Smooth muscle cell (in vitro differentiated cells): ENCODE results near the gene GET4. TPM values are rescaled to one million over a fixed set of nuclear protein-coding genes. Genes with fewer than 3 reads are reported as not detected.

ENCODE experiments used
- DNase-seq: peaks from one replicate; lab custom pipeline; 2025; ENCODE audit not compliant: unreplicated experiment; lab: John Stamatoyannopoulos, UW
- H2AFZ ChIP-seq: fragments of 200-600 bp; sonication (generic); 2 replicates; pipeline ENCODE4 v1.6.0; 2016; ENCODE audit warnings: antibody characterized with exemption, low read depth, mild to moderate bottlenecking
- H3F3A ChIP-seq: fragments of 200-600 bp; sonication (generic); 2 replicates; pipeline ENCODE4 v1.6.0; 2017; ENCODE audit warnings: antibody characterized with exemption, low read depth
- H3K27ac ChIP-seq: fragments of 200-600 bp; sonication (generic); 2 replicates; pipeline ENCODE4 v1.5.1; 2016; ENCODE audit warnings: low read depth, mild to moderate bottlenecking
- H3K27me3 ChIP-seq: fragments of 200-600 bp; sonication (generic); 2 replicates; pipeline ENCODE4 v1.6.1; 2016; ENCODE audit warnings: low read depth, mild to moderate bottlenecking
- H3K36me3 ChIP-seq: fragments of 200-600 bp; sonication (generic); 2 replicates; pipeline ENCODE4 v1.5.1; 2016; ENCODE audit warnings: low read depth
- H3K4me1 ChIP-seq: fragments of 200-600 bp; sonication (generic); 2 replicates; pipeline ENCODE4 v1.5.1; 2016; ENCODE audit warnings: low read depth
- H3K4me2 ChIP-seq: fragments of 200-600 bp; sonication (generic); 2 replicates; pipeline ENCODE4 v1.6.0; 2016; ENCODE audit warnings: mild to moderate bottlenecking
- H3K4me3 ChIP-seq: fragments of 200-600 bp; sonication (generic); 2 replicates; pipeline ENCODE4 v1.5.1; 2016; ENCODE audit warnings: mild to moderate bottlenecking
- H3K79me2 ChIP-seq: fragments of 200-600 bp; sonication (generic); 2 replicates; pipeline ENCODE4 v1.6.0; 2016; ENCODE audit warnings: low read depth, mild to moderate bottlenecking
- H3K9ac ChIP-seq: fragments of 200-600 bp; sonication (generic); 2 replicates; pipeline ENCODE4 v1.6.0; 2016; ENCODE audit warnings: low read depth
- H3K9me3 ChIP-seq: fragments of 200-600 bp; sonication (generic); replicated peaks from 2 replicates; pipeline ENCODE4 v1.5.1; 2016; ENCODE audit warnings: low read depth
- H4K20me1 ChIP-seq: fragments of 200-600 bp; sonication (generic); 2 replicates; pipeline ENCODE4 v1.6.0; 2016; ENCODE audit warnings: low read depth
- WGBS: methylation state at CpG from one replicate; pipeline ENCODE4 v1.1.7; 2016; ENCODE audit warnings: low lambda C conversion rate; 5-methylcytosine and 5-hydroxymethylcytosine counted together
- polyA plus RNA-seq: library from polyadenylated mRNA; unstranded; fragments of >200 nt; fragmentation: Nextera tagmentation; extraction: Ambion mirVana; gene quantifications from 2 replicates; pipeline ENCODE4 v1.2.1, GENCODE V29; 2016
- total RNA-seq: library from RNA; depleted of rRNA; stranded (reverse); fragments of >200 nt; gene quantifications from 2 replicates; pipeline ENCODE4 v1.2.3, GENCODE V29; 2014
- TF ChIP-seq, protein P1 (sequence below): fragments of 200-600 bp; sonication (generic); IDR thresholded peaks from 2 replicates; pipeline ENCODE4 v1.5.1; 2017; ENCODE audit warnings: borderline replicate concordance, mild to moderate bottlenecking, antibody characterized with exemption; ENCODE audit not compliant: insufficient read depth, poor library complexity, severe bottlenecking

GET4 gene
- 17.0 and 26.3 TPM in 2 replicates for total RNA-seq
- 39.9 and 52.3 TPM in 2 replicates for polyA plus RNA-seq

GRCh38 chr7:876077-876971 lies at the start of gene GET4:
Gene GET4 (plus strand): TSS chr7:876554. CDS start chr7:876646, 92 bp downstream.
- H3K4me2 ChIP-seq: peak within 1 kb of the TSS; percentile 87
- H4K20me1 ChIP-seq: peaks cover 35% of the 10 kb centered on the region
- H3K27me3 ChIP-seq: no peaks in the 10 kb centered on the region
- H3K27ac ChIP-seq: peak within 1 kb of the TSS; percentile 78
- H3F3A ChIP-seq: peaks cover 33% of the 10 kb centered on the region
- H3K79me2 ChIP-seq: peaks cover 40% of the 10 kb centered on the region
- H3K4me3 ChIP-seq: peak within 1 kb of the TSS; percentile 84
- H3K36me3 ChIP-seq: no peaks in the 10 kb centered on the region
- peak; percentile 81 for DNase-seq
- peaks cover 7% of the 10 kb centered on the region for H3K4me1 ChIP-seq
- TF ChIP-seq, protein P1, sequence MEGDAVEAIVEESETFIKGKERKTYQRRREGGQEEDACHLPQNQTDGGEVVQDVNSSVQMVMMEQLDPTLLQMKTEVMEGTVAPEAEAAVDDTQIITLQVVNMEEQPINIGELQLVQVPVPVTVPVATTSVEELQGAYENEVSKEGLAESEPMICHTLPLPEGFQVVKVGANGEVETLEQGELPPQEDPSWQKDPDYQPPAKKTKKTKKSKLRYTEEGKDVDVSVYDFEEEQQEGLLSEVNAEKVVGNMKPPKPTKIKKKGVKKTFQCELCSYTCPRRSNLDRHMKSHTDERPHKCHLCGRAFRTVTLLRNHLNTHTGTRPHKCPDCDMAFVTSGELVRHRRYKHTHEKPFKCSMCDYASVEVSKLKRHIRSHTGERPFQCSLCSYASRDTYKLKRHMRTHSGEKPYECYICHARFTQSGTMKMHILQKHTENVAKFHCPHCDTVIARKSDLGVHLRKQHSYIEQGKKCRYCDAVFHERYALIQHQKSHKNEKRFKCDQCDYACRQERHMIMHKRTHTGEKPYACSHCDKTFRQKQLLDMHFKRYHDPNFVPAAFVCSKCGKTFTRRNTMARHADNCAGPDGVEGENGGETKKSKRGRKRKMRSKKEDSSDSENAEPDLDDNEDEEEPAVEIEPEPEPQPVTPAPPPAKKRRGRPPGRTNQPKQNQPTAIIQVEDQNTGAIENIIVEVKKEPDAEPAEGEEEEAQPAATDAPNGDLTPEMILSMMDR: no peak
- H2AFZ ChIP-seq: no peak within 1 kb of the TSS
- no peaks in the 10 kb centered on the region for H3K9me3 ChIP-seq
- H3K9ac ChIP-seq: peak within 1 kb of the TSS; percentile 88
- WGBS: 1% methylated on average over 79 of the region's 129 CpGs

GRCh38 chr7:828793-829561 lies 47.4 kb upstream of the GET4 start:
- no peaks in the 10 kb centered on the region for H3K9me3 ChIP-seq
- no peaks in the 10 kb centered on the region for H3K27me3 ChIP-seq
- 97% methylated on average over 14 of the region's 14 CpGs for WGBS
- TF ChIP-seq, protein P1: no peak
- no peaks in the 10 kb centered on the region for H3K36me3 ChIP-seq
- H3K27ac ChIP-seq: no peak overlapping the region
- H3K9ac ChIP-seq: no peak overlapping the region
- no peak overlapping the region for H2AFZ ChIP-seq
- peaks cover 81% of the 10 kb centered on the region for H3K79me2 ChIP-seq
- H3K4me1 ChIP-seq: peaks cover 4% of the 10 kb centered on the region
- DNase-seq: no peak
- H4K20me1 ChIP-seq: peaks cover 100% of the 10 kb centered on the region
- H3K4me2 ChIP-seq: no peak overlapping the region
- H3F3A ChIP-seq: peaks cover 5% of the 10 kb centered on the region
- H3K4me3 ChIP-seq: no peak overlapping the region

DNA sequence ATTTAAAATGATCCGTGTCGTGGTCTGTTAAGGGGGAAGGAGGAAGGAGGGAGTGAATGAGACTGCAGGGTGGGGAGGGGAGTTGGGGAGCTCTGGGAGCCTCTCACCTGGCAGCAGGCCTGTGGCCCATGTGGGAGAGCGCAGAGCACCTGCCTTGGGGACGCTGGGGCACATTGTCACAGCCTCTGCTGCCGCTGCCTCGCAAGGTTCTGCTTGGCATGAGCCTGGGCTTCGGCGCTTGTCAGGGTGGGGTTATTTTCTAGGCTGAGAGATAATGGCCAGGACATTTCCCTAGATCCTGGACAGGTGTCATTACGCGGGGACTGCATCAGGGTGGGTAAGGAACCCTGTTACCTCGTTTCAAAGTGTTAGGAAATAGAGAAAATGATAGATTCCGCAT lies 46.3 kb upstream of the GET4 start:
- peaks cover 80% of the 10 kb centered on the region for H3K79me2 ChIP-seq
- no peak overlapping the region for H3K4me2 ChIP-seq
- no peak overlapping the region for H2AFZ ChIP-seq
- no peaks in the 10 kb centered on the region for H3K9me3 ChIP-seq
- H3K36me3 ChIP-seq: no peaks in the 10 kb centered on the region
- H3K27me3 ChIP-seq: no peaks in the 10 kb centered on the region
- H3K4me1 ChIP-seq: peaks cover 4% of the 10 kb centered on the region
- H3K4me3 ChIP-seq: no peak overlapping the region
- WGBS: 87% methylated on average over 12 of the region's 12 CpGs
- TF ChIP-seq, protein P1: no peak
- DNase-seq: no peak
- H3K9ac ChIP-seq: no peak overlapping the region
- peaks cover 99% of the 10 kb centered on the region for H4K20me1 ChIP-seq
- H3K27ac ChIP-seq: no peak overlapping the region
- H3F3A ChIP-seq: peaks cover 5% of the 10 kb centered on the region
